HepG2 (cell line): ENCODE results near the gene CALU. TPM values are rescaled to one million over a fixed set of nuclear protein-coding genes. Genes with fewer than 3 reads are reported as not detected.

Experiments
- ATAC-seq: fragments of 200-7000 bp; cut with Tn5 transposase; 3 replicates; pipeline ENCODE4 v1.9.1; 2020; ENCODE audit warnings: mild to moderate bottlenecking, moderate library complexity
- BruUV-seq: library from RNA; stranded (reverse); fragments of 400-500 nt; replicated peaks from 2 replicates; lab custom pipeline; 2021; lab: Mats Ljungman, UMichigan
- CTCF ChIA-PET: fragments of 300-600 bp; formaldehyde crosslinking; extraction: SDS; loops from one replicate; lab custom pipeline; 2021; ENCODE audit warnings: low total read pairs, inconsistent platforms, low intra/inter-chr PET ratio; lab: Yijun Ruan, JAX
- POLR2A ChIA-PET: fragments of 350-600 bp; sonication (Branson Sonifier 250); formaldehyde crosslinking; loops from one replicate; lab custom pipeline; 2020; ENCODE audit warnings: antibody characterized with exemption, inconsistent platforms; lab: Yijun Ruan, JAX
- DNase-seq: peaks from one replicate; pipeline ENCODE4 v3.0.0-alpha.2; 2015; ENCODE audit warnings: low spot score
- FAIRE-seq: peaks from 3 replicates; lab custom pipeline; 2011; peaks lifted over from hg19 to GRCh38; lab: Jason Lieb, UNC
- H2AFZ ChIP-seq: one replicate; pipeline ENCODE4 v1.6.1; 2011; ENCODE audit warnings: low read length, inconsistent platforms
- H3K27ac ChIP-seq: fragments of 300-600 bp; 3 replicates; pipeline ENCODE4 v1.8.0; 2011; ENCODE audit warnings: mixed run types, mild to moderate bottlenecking, mixed read lengths, low read length, inconsistent platforms; ENCODE audit not compliant: insufficient read depth; ENCODE audit errors: extremely low read length
- H3K27me3 ChIP-seq, 2 experiments: fragments of 200-600 bp in 1 of 2; 2 replicates in 1 of 2; 3 replicates in 1 of 2; pipeline versions ENCODE4 v1.6.0 to v1.8.0; 2011; ENCODE audit warnings: low read length in 2 of 2, mild to moderate bottlenecking in 2 of 2, moderate library complexity in 2 of 2, inconsistent platforms in 1 of 2; ENCODE audit not compliant: insufficient read depth in 2 of 2, control insufficient read depth in 1 of 2
- H3K36me3 ChIP-seq, 2 experiments: fragments of 200-600 bp in 1 of 2; replicated peaks in 1 of 2; 2 replicates in 1 of 2; 3 replicates in 1 of 2; pipeline versions ENCODE4 v1.5.1 to v1.8.0; 2011; ENCODE audit warnings: low read length in 2 of 2, inconsistent platforms in 1 of 2; ENCODE audit not compliant: insufficient read depth in 2 of 2, control insufficient read depth in 1 of 2
- H3K4me1 ChIP-seq: 2 replicates; pipeline ENCODE4 v1.5.1; 2012; ENCODE audit warnings: low read length, inconsistent platforms; ENCODE audit not compliant: insufficient read depth
- H3K4me2 ChIP-seq: 2 replicates; pipeline ENCODE4 v1.6.0; 2011; ENCODE audit warnings: low read depth, low read length, inconsistent platforms
- H3K4me3 ChIP-seq, 3 experiments: fragments of 200-600 bp in 1 of 3; sonication (generic), shearing (Covaris generic) in 1 of 3; replicated peaks in 1 of 3; 2 replicates each; pipeline ENCODE4 v1.5.1; 2011 to 2016; ENCODE audit warnings: low read length in 3 of 3, inconsistent platforms in 2 of 3, low read depth in 2 of 3, mild to moderate bottlenecking in 2 of 3, control low read depth in 1 of 3, mixed read lengths in 1 of 3; ENCODE audit not compliant: insufficient read depth in 1 of 3
- H3K79me2 ChIP-seq: one replicate; pipeline ENCODE4 v1.6.1; 2011; ENCODE audit warnings: low read length, inconsistent platforms; ENCODE audit not compliant: insufficient read depth
- H3K9ac ChIP-seq: 2 replicates; pipeline ENCODE4 v1.6.0; 2011; ENCODE audit warnings: mild to moderate bottlenecking, low read depth, low read length, inconsistent platforms; ENCODE audit not compliant: insufficient read depth
- H3K9me3 ChIP-seq: 2 replicates; pipeline ENCODE4 v1.5.1; 2012; ENCODE audit warnings: mild to moderate bottlenecking, low read length
- H4K20me1 ChIP-seq: 2 replicates; pipeline ENCODE4 v1.6.0; 2011; ENCODE audit warnings: inconsistent platforms, mild to moderate bottlenecking, low read length, moderate library complexity; ENCODE audit not compliant: insufficient read depth
- MIER2 ChIP-seq: IDR thresholded peaks from 2 replicates; pipeline ENCODE4 v1.6.1; 2016; ENCODE audit warnings: missing biosample characterization, missing genetic modification reagents
- NFYC ChIP-seq: IDR thresholded peaks from 2 replicates; pipeline ENCODE4 v1.6.1; 2016; ENCODE audit warnings: missing genetic modification reagents, missing compliant biosample characterization
- SMAD1 ChIP-seq: sonication (generic); formaldehyde crosslinking; IDR thresholded peaks from 2 replicates; pipeline ENCODE4 v1.4.0; 2020; ENCODE audit warnings: missing genetic modification reagents, low read depth, mild to moderate bottlenecking, borderline replicate concordance
- SMC3 ChIP-seq: IDR thresholded peaks from 2 replicates; pipeline ENCODE4 v1.6.1; 2011; ENCODE audit warnings: low read length, improper control_type of control experiment
- THYN1 ChIP-seq: sonication (generic); formaldehyde crosslinking; IDR thresholded peaks from 2 replicates; pipeline ENCODE4 v1.8.1; 2023; ENCODE audit warnings: low read depth, mild to moderate bottlenecking, moderate library complexity, missing genetic modification reagents, borderline replicate concordance
- ZNF235 ChIP-seq: sonication (generic); formaldehyde crosslinking; IDR thresholded peaks from 2 replicates; pipeline ENCODE4 v1.8.1; 2023; ENCODE audit warnings: mild to moderate bottlenecking, missing genetic modification reagents, borderline replicate concordance
- ZNF33B ChIP-seq: sonication (generic); formaldehyde crosslinking; IDR thresholded peaks from 2 replicates; pipeline ENCODE4 v1.5.1; 2020; ENCODE audit warnings: mild to moderate bottlenecking, missing genetic modification reagents
- ZNF441 ChIP-seq: sonication (generic); formaldehyde crosslinking; IDR thresholded peaks from 2 replicates; pipeline ENCODE4 v1.7.0; 2021; ENCODE audit warnings: missing genetic modification reagents, borderline replicate concordance
- ZNF460 ChIP-seq: sonication (generic); formaldehyde crosslinking; IDR thresholded peaks from 2 replicates; pipeline ENCODE4 v1.5.1; 2020; ENCODE audit warnings: missing genetic modification reagents, mild to moderate bottlenecking, borderline replicate concordance
- WGBS: methylation state at CpG from one replicate; pipeline ENCODE4 v1.1.6; 2017; ENCODE audit warnings: low lambda C conversion rate; 5-methylcytosine and 5-hydroxymethylcytosine counted together
- in situ Hi-C: cut with HindIII; loops from 2 replicates; pipeline ENCODE4 v1.10.0; 2017; ENCODE audit warnings: low pct_unique_long_range_greater_than_20kb; ENCODE audit not compliant: extremely low pct_ligation_motif_present
- intact Hi-C: fragments of 100-400 bp; cut with micrococcal nuclease; formaldehyde crosslinking; loops from one replicate; pipeline ENCODE4 v1.10.0; 2022; ENCODE audit not compliant: unreplicated experiment
- polyA plus RNA-seq, 8 experiments: library from polyadenylated mRNA; depleted of rRNA in 3 of 8; stranded (reverse) in 7 of 8; unstranded in 1 of 8; fragments of >200 nt; fragmentation: Illumina TruSeq in 4 of 8; extraction: Trizol in 4 of 8; gene quantifications; 2 replicates each; pipeline versions ENCODE4 v1.2.1 to v1.2.3, GENCODE V29; 2011 to 2016; ENCODE audit warnings: low read depth in 4 of 8, missing spikeins in 1 of 8, mixed read lengths in 1 of 8; ENCODE audit not compliant: insufficient read depth in 1 of 8
- total RNA-seq, 5 experiments: library from RNA; depleted of rRNA; stranded (reverse); fragments of >200 nt; fragmentation: Illumina TruSeq; extraction: Trizol; gene quantifications; 2 replicates each; pipeline ENCODE4 v1.2.3, GENCODE V29; 2016; ENCODE audit warnings: low read depth in 1 of 5
- TF ChIP-seq, protein P1 (sequence below): sonication (generic); formaldehyde crosslinking; IDR thresholded peaks from 2 replicates; pipeline ENCODE4 v1.5.0; 2020; ENCODE audit warnings: mild to moderate bottlenecking, missing genetic modification reagents
- TF ChIP-seq, protein P2 (sequence below): IDR thresholded peaks from 2 replicates; pipeline ENCODE4 v1.6.1; 2018; ENCODE audit warnings: missing genetic modification reagents, mild to moderate bottlenecking, missing compliant biosample characterization
- TF ChIP-seq, protein P3 (sequence below): sonication (generic); formaldehyde crosslinking; IDR thresholded peaks from 2 replicates; pipeline ENCODE4 v1.5.1; 2020; ENCODE audit warnings: missing genetic modification reagents, mild to moderate bottlenecking, borderline replicate concordance

CALU gene
- total and polyA plus RNA-seq, 2 of the 13 experiments (the other 11 are each of a cell fraction or from before 2014, with no cell fraction given): 198 to 252 TPM

DNA sequence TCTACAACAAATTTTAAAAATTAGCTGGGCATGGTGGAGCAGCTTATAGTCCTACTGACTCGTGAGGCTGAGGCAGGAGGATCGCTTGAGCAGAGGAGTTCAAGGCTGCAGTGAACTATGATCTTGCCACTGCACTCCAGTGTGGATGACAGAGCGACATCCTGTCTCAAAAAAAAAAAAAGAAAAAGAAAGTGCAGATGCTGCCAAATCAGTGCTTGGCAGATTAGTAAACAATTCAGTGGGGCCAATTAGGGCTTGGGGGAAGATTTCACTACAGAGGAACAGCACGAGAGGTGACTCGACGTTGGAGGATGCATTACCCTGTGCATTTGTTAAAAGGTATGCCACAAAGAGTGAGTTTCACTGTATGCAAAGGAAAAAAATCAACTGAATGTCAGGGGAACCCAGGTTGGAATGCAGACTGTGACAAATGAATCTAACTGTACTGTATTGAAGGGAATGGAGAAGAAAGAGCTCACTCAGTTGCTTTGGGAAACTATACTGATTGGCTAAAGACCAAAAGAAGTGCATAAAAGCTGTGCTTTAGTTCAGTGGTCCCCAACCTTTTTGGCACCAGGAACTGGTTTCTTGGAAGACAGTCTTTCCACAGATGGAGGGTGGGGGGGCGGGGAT, 35.4 kb upstream of the CALU start (continued):
- TF ChIP-seq, protein P1, sequence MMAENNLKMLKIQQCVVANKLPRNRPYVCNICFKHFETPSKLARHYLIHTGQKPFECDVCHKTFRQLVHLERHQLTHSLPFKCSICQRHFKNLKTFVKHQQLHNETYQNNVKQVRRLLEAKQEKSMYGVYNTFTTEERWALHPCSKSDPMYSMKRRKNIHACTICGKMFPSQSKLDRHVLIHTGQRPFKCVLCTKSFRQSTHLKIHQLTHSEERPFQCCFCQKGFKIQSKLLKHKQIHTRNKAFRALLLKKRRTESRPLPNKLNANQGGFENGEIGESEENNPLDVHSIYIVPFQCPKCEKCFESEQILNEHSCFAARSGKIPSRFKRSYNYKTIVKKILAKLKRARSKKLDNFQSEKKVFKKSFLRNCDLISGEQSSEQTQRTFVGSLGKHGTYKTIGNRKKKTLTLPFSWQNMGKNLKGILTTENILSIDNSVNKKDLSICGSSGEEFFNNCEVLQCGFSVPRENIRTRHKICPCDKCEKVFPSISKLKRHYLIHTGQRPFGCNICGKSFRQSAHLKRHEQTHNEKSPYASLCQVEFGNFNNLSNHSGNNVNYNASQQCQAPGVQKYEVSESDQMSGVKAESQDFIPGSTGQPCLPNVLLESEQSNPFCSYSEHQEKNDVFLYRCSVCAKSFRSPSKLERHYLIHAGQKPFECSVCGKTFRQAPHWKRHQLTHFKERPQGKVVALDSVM (CRISPR knock-in tag): peak; percentile 72
- no peak for TF ChIP-seq ZNF235 (CRISPR knock-in tag)
- TF ChIP-seq SMAD1 (CRISPR knock-in tag): no peak
- TF ChIP-seq ZNF460: no peak
- no peak for TF ChIP-seq ZNF33B
- TF ChIP-seq, protein P2, sequence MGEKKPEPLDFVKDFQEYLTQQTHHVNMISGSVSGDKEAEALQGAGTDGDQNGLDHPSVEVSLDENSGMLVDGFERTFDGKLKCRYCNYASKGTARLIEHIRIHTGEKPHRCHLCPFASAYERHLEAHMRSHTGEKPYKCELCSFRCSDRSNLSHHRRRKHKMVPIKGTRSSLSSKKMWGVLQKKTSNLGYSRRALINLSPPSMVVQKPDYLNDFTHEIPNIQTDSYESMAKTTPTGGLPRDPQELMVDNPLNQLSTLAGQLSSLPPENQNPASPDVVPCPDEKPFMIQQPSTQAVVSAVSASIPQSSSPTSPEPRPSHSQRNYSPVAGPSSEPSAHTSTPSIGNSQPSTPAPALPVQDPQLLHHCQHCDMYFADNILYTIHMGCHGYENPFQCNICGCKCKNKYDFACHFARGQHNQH: no peak
- TF ChIP-seq THYN1 (CRISPR knock-in tag): no peak

DNA sequence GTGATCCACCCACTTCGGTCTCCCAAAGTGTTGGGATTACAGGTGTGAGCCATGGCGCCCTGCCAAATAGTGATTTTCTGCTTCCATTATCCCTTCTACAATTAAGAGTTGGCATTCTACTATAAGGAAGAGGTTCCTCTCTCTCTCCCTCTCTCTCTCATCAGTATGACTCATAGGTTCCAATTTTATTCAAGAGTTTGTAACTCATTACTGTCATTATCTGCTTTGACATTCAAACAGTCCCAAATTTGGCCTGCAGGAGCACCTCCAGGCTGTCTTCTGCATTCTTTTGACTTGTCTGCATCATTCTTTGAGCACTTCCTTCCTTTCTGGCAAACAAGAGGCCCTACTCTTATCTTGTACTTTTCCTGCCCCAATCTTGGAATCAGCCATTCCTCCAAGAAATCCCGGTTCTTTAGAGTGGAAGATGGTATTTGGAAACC, 33.2 kb upstream of the CALU start:
- peaks cover 6% of the 10 kb centered on the region for H3K4me1 ChIP-seq
- H3K27ac ChIP-seq: no peak overlapping the region
- H3K4me3 ChIP-seq: no peak overlapping the region
- no peak for TF ChIP-seq MIER2 (CRISPR knock-in tag)
- no peak for TF ChIP-seq ZNF441 (CRISPR knock-in tag)
- TF ChIP-seq, protein P3, sequence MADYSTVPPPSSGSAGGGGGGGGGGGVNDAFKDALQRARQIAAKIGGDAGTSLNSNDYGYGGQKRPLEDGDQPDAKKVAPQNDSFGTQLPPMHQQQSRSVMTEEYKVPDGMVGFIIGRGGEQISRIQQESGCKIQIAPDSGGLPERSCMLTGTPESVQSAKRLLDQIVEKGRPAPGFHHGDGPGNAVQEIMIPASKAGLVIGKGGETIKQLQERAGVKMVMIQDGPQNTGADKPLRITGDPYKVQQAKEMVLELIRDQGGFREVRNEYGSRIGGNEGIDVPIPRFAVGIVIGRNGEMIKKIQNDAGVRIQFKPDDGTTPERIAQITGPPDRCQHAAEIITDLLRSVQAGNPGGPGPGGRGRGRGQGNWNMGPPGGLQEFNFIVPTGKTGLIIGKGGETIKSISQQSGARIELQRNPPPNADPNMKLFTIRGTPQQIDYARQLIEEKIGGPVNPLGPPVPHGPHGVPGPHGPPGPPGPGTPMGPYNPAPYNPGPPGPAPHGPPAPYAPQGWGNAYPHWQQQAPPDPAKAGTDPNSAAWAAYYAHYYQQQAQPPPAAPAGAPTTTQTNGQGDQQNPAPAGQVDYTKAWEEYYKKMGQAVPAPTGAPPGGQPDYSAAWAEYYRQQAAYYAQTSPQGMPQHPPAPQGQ (CRISPR knock-in tag): no peak
- no peak for TF ChIP-seq SMC3
- no peak for TF ChIP-seq NFYC (CRISPR knock-in tag)
- H3K79me2 ChIP-seq: no peaks in the 10 kb centered on the region
- in situ Hi-C loops: no loop called here
- H3K9me3 ChIP-seq: no peaks in the 10 kb centered on the region
- H2AFZ ChIP-seq: no peak overlapping the region
- no peak for FAIRE-seq
- BruUV-seq: no TSS peak
- H3K9ac ChIP-seq: no peak overlapping the region
- peaks cover 0 to 20% of the 10 kb centered on the region in 2 experiments; a peak in 2 of 5 replicates for H3K27me3 ChIP-seq
- WGBS: 49% methylated on average over 3 of the region's 3 CpGs
- no peaks in the 10 kb centered on the region for H4K20me1 ChIP-seq
- no peak for ATAC-seq
- DNase-seq: no peak
- POLR2A ChIA-PET: no interaction called here
- CTCF ChIA-PET: no interaction called here
- no peak overlapping the region for H3K4me2 ChIP-seq
- intact Hi-C loops: no loop called here
- H3K36me3 ChIP-seq: no peaks in the 10 kb centered on the region
